HG03097 (cell line): ENCODE measurements around the gene USP22.

Experiments used
- ATAC-seq: cut with Tn5 transposase; IDR thresholded peaks from one replicate; pipeline ENCODE4 v1.9.1; 2021; ENCODE audit not compliant: unreplicated experiment, low FRiP score

USP22 gene

GRCh38 chr17:21003007-21003621, 39.7 kb downstream of the USP22 start:
- ATAC-seq: no peak

- ATAC-seq: no peak
Measured at GRCh38 chr17:21002309-21003006, 40.4 kb downstream of the USP22 start.

GRCh38 chr17:21001813-21002221, 41.0 kb downstream of the USP22 start:
- ATAC-seq: no peak

DNA sequence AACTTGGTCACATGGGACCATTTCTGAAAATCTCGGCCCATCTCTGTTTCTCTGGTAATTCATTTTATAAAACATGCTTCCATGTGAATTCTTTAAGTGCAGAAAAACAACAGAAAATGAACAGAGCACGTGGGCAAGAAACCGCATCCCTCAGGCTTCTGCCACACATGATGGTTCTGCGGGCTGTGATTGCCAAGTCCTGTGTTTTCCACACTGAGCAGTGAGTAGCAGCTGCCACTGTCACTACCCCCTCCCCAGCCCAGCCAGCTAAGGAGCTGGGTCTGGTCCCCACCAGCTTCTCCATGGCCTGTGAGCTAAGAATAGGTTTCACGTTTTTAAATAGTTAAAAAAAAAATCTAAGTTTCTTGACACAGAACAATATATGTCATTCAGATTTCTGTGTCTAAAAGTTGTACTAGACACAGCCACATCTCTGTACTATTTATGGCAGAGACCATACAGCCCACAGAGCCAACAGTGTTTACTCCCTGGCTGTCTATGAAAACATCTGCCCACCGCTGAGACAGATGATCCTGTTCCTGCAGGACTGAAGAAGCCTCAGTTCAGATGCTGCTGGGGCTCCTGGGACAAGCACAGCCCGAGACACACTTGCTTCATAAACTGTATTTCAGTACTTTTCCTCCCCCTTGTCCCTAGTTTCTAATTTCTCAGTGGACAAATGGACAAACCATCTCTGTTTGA, 41.5 kb downstream of the USP22 start:
- ATAC-seq: no peak

GRCh38 chr17:20999841-21000532, 42.8 kb downstream of the USP22 start:
- ATAC-seq: no peak

DNA sequence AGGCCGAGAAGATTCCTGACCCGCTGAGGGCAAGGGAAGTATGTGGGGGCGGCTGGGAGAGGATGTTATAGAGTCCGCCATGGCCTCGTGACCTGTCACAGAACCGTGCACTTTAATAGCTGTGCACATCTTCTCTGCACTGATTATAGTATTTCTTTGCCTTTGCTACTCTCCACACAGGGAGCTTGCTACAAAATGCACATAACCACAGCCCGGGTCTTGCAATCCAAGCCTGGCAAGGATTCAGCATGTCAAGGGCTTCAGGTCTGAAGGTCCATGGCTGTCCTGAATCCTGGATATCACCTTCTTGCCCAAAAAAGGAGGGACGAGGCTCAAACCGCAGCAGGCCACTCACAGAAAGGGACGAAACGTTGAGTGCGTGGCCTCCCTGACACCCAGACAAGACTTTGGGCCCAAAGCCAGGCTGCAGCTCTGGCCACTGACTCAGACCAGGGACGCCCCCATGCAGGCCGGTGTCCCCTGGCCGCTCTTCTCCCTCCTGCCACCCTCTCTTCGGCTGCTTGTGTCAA, 43.7 kb downstream of the USP22 start:
- ATAC-seq: no peak

- ATAC-seq: no peak
Measured at GRCh38 chr17:20998571-20999043, 44.2 kb downstream of the USP22 start.

GRCh38 chr17:20997711-20998570, 44.9 kb downstream of the USP22 start:
- no peak for ATAC-seq

GRCh38 chr17:20996724-20997615, 45.8 kb downstream of the USP22 start:
- ATAC-seq: no peak

GRCh38 chr17:20995873-20996723, 46.7 kb downstream of the USP22 start:
- no peak for ATAC-seq

DNA sequence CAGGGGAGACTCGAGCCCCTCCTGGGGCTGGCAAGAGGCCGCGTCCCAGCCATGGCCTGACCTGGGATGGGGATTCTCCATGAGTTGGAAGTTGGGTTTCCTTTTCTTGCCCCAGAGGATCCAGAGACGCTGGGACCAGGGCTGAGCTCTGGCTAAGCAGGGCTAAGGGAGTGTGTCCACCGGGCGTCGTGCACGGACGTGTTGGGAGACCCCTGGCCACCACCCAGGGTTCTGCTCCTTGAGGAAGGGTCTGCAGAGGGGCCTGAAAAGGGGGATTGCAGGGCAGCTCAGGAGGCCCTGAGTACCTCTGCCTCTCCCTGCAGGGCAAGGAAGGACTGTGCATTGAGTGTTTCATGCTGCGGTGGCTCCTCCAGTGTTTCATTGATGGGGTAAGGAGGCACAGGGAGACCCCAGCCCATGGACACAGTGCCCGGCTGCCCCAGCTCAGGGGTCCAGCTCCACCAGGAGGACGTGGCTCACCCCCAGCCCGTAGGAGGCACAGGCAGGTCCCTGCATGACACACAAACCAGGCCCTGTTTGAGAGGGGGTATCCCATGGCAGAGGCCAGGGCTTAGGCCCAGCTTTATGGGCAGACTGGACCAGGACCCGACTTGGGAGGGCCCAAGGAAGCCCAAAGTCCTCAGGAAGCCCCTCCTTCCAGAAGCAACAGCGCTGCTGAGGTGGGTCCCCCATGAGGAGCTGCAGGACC, 47.5 kb downstream of the USP22 start:
- ATAC-seq: no peak

DNA sequence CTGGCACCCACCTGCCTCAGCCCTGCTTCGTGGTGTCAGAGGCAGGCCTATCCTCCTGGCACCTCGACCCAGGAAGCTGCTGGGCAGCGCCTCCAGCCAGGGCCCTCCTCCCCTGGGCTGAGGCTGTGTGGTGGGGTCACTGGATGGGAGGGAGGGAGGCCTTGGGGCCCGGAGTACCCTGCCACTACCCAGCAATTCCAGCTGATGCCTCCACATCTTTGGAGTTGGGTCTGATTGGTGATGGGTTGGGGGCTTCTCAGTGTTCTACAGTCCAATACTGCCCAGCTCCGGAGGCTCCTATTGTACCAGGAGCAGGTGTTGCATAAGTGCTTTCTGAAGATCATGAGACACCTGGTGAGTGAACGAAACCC, 48.0 kb downstream of the USP22 start:
- ATAC-seq: no peak

DNA sequence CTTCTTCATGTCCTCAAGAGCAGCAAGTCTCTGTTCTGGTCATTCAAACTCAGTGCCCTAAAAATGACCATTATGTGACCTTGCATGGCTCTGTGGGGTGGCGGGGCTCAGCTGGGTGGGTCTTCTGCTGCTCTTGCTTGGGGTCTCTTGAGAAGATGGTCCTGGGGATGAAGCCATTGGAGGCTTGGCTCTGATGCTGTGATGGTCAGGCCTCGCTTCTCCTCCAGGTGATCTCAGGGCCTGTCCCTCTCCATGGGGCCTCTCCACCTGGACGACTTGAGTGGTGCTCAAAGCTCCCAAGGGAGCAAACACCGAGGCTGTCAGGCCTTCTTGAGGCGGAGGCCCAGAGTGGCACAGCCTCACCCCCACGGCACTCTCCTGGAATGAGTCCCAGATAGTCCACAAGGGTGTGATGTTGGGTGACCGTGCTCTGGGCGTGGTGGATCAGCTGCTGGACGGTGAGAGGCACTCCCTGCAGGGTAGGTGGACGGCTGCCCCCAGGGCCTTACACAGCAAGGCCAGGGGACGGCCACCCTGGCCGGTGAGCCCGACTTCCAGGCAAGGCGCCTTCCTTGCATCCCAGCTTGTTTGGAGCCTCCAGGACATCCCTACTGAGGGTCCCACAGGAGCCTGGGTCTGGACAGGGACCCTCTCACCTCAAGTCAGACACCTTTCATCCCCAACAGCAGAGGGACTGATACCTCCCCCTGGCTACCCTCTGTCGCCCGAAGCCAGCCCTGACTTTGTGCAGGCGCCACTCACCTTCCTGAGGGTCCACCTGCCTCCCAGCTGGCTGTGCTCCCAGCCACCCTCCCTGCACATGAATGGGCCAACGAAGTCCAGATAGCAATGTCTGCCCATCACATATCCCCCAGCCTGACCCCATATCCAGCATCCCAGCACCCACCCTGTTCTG, 48.7 kb downstream of the USP22 start:
- no peak for ATAC-seq

GRCh38 chr17:20992987-20993862, 49.6 kb downstream of the USP22 start:
- ATAC-seq: no peak

GRCh38 chr17:20992416-20992815, 50.4 kb downstream of the USP22 start:
- ATAC-seq: no peak
